NCI-H2029 (cell line): ENCODE measurements around the gene PAXIP1.
"Not testable (repeated sequence)": the region's sequence is repeated elsewhere in the genome, so short reads cannot be mapped to it uniquely, and the experiment has no call there.

ENCODE experiments used
- DNase-seq: peaks from one replicate; lab custom pipeline; 2025; lab: John Stamatoyannopoulos, UW

The PAXIP1 gene

GRCh38 chr7:154942691-154943090 is 60.2 kb downstream of the PAXIP1 start:
- no peak for DNase-seq

- DNase-seq, result no peak
These were observed 65.1 kb downstream of the PAXIP1 start for GRCh38 chr7:154937837-154938236.

GRCh38 chr7:154934353-154934952 is 68.5 kb downstream of the PAXIP1 start:
- DNase-seq, result not testable (repeated sequence)

- DNase-seq, result no peak
These were observed 71.0 kb downstream of the PAXIP1 start for GRCh38 chr7:154931906-154932305.

- DNase-seq, result peak; percentile 33
These were observed 73.8 kb downstream of the PAXIP1 start for GRCh38 chr7:154929006-154929726.

- peak; percentile 75 for DNase-seq
These were observed 74.6 kb downstream of the PAXIP1 start for GRCh38 chr7:154928136-154929005.

DNA sequence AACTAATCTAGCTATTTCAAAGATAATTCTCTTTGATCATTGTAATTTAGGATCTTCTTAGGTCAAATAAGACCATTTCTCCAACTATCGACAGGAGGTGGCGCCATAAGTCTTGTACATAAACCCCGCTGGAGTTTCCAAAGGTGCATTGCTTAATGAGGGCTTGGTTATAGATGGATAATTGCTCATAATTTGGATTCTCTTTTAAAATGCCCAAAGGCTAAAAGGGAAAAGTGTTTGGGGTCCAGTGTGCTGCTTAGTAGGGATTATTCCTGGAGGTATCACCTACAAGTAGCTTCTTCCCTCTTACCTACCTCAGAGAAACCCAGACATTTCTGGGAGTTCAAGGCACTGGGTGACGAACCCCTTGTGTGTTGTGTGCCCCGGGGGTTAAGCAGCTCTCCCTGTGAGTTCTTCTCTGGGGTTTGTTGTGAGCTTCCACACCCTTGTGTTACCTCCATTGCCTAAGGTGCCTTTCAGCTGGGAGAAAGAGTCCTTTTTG is 75.2 kb downstream of the PAXIP1 start:
- peak; percentile 81 for DNase-seq

GRCh38 chr7:154922472-154922871 is 80.5 kb downstream of the PAXIP1 start:
- not testable (repeated sequence) for DNase-seq

DNA sequence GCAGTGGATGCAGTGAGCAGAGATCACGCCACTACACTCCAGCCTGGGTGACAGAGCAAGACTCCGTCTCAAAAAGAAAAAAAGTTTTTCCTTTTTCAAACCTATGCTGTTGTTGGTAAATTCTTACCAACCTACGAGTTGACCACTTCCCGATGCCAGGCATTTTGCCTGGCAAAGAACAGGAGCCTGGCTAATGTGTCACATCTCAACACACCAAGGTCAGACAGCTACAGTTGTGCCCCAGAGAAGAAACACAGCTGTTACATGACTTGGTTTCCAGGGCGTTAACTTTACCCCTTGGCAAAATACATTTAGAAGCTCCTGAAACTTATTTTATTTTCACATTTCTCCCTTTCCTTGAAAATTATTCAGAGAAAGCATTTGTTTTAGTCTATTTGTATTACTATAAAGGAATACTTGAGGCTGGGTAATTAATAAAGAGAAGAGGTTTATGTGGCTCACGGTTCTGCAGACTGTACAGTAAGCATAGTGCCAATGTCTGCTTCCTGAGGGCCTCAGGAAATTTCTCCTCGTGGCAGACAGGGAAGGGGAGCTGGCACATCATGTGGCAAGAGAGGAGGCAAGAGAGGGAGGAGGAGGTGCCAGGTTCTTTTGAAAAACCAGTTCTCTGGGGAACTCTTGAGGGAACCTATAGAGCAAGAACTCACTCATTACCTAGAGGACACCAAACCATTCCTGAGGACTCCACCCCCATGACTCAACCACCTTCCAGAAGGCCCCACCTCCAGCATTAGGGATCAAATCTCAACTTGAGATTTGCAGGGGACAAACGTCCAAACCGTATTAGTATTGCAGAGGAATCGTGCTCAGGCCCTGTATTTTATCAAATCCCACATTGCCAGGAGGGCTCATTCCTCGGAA is 83.3 kb downstream of the PAXIP1 start:
- DNase-seq, result no peak

- no peak for DNase-seq
These were observed 84.2 kb downstream of the PAXIP1 start for GRCh38 chr7:154918741-154919140.

DNA sequence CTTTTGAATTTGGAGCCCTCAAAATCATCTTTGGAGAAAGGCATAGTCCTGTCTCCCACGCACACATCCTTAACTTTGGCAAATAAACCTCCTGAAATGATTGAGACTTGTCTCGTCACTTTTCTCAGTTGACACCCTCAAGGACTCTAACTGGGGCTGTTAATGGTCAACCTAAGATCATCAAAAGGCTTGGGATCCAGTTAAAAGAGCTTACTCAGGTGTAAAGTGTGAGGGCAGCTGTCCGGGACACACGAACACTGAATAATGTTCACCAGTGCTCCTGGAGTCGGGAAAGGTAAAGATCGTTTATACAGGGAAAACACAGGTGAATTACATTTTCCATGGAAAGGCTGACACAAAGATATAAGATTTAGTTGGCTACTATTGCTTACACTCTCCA is 84.7 kb downstream of the PAXIP1 start:
- DNase-seq, result no peak

GRCh38 chr7:154917808-154918160 is 85.1 kb downstream of the PAXIP1 start:
- DNase-seq, result no peak

- DNase-seq, result no peak
These were observed 85.8 kb downstream of the PAXIP1 start for GRCh38 chr7:154916856-154917807.

DNA sequence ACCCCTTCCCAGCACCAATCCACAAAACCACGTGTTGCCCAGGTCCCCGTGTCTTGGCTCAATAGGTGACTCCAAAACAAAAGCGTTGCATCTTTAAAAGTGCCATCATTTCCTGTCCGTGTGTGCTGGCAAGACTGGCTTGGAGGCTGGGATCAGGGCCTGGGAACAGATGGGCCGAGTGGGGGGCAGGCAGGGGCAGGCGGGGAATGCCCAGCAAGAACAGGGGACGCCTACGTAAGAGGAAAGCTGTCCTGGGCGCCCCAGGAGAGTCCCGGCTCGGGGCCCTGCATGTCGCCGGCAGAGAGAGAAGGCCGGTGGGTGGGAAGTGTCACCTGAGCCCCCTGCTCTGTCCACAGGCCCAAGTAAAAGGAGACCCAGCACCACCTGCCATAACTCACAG is 86.5 kb downstream of the PAXIP1 start:
- DNase-seq, result no peak

DNA sequence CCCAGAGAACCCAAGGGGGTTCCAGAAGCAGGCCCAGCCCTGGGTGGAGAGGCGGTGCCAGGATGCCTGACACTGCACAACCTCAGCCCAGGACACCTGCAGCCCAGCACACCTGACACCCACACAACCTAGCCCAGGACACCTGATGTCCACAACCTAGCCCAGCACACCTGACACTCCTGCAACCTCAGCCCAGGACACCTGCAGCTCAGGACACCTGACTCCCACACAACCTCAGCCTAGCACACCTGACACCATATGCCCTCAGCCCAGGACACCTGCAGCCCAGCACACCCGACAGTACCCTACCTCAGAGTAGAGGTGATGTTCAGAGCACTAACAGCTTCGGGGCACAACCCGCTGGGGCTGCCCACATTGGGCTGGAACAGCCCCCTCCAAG is 87.3 kb downstream of the PAXIP1 start:
- DNase-seq, result no peak

DNA sequence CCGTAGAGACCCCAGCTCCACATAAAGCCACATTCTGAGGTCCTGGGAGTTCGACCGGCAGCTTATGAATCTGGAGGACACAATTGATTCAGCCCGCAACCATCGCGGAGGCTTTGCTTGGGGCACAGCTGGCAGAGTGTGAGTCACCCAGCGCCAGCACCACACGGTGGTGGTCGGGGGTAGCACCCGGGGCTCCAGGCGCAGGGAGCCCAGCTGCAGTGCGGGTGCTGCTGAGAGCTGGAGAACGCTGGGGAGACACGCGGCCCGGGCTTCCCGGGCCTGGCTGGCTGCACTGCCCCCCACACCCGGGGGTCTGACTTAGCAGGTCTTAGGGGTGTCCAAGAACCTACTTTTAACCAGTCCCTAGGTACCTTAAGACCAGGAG is 87.9 kb downstream of the PAXIP1 start:
- no peak for DNase-seq

DNA sequence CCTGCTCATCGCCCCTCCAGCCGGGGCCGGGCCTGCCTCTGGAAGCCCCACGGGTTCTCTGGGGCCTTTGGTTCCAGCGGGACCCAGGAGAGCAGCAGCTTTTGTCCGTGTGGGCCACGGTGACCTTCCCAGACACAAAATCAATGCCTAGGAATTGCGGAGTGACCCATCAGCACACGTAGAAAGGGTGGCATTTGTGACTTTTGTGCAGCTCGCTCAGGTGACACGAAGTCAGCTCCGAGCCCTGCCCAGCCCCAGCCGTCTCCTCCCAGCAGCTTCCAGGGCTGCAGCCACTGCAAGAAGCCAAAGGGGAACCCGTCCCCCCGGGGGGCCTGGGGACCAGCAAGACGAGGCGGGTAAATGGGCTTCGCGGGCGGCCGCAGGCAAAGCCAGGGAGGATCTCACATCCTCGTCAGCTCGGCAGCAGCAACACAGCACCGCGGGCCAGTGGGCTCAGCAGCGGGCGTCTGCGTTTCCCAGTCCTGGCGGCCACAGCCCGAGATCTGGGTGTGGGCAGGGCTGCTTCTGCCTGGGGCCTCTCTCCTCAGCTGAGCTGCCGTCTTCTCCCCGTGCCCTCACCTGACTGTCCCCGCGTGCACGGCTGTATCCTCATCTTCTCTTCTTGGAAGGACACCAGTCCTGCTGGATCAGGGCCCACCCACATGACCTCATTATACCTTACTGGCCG is 88.5 kb downstream of the PAXIP1 start:
- no peak for DNase-seq

DNA sequence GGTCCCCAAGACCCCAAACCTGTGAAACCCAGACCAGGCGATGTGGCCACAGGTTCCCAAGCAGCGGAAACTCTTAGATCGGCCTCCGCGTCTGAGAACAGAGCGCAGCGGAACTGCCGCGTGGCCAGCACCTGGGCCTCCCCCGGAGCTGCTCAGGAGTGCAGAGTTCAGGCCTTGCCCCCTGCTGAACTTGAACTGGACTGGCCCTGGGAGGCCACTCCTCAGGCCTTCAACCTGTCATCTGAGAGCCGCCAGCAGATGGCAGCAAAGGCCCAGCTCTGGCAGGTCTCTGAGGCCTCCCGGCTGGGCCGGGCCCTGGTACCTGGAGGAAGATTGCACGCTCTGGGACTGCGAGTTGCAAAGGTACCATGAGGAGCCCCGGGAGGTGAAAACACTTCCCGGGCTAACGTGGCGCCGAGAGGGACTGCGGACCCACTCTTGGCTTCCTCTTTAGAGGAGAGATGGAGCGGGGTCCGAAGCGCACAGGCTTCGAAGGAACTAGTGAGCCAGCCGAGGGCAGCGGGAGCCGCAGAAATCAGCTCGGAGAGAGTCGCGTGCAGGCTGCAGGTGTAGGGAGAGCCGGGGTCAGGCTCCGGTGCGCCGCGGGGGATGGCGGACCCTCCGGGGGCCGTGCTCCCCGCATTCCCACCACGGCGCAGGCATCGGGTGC is 89.2 kb downstream of the PAXIP1 start:
- DNase-seq, result peak; percentile 56

DNA sequence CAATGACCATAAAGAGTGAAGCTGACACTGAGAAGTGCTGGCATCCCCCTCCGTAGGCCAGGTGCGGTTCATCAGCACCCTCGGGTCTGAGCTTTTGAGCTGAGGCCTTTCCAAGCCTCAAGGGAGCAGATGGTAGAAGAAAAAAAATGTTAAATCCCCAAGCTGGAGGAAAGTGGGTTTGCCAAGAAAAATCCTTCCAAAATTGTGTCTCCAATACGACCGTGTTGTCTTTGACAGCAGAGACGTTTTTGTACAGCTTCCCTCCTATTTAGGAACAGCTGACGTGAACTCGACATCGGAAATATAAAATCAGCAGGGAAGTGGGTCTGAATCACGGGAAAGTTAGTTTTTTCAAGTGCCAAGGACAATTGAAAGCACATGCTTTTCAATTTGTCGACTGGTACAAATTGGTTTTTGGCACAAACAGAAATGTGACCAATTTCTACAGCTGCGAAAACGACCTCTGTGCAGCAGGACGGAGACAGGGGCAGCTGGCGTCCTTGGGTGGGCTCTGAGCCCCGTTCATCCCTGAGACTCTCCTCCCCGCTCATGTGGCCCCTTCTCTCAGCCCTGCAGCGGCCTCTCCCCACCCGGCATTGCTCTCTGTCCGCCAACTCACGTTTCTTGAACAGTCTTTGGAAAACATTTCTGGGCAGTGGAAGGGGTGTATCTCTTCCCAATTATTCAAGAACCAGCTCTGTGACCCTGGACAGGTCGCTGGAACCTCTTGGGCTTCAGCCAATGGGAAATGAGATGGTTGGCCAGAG is 89.9 kb downstream of the PAXIP1 start:
- DNase-seq, result no peak
